AG04450 (cell line): ENCODE results near the gene MLIP. TPM values are rescaled to one million over a fixed set of nuclear protein-coding genes. Genes with fewer than 3 reads are reported as not detected.
"Not testable (repeated sequence)": the region's sequence is repeated elsewhere in the genome, so short reads cannot be mapped to it uniquely, and the experiment has no call there.

Experiments
- CTCF ChIA-PET: fragments of 300-600, 350-600 bp; formaldehyde crosslinking; extraction: SDS; loops from one replicate; lab custom pipeline; 2022; ENCODE audit warnings: antibody characterized with exemption, inconsistent platforms; lab: Charles Lee
- POLR2A ChIA-PET: fragments of 350-600 bp; formaldehyde crosslinking; extraction: SDS; loops from one replicate; lab custom pipeline; 2021; ENCODE audit warnings: antibody characterized with exemption, inconsistent platforms; lab: Yijun Ruan, JAX
- DNase-seq: peaks from one replicate; pipeline ENCODE4 v3.0.0-alpha.2; 2011; ENCODE audit warnings: low read depth, low spot score
- H3K27ac ChIP-seq: one replicate; pipeline ENCODE4 v1.5.1; 2012; ENCODE audit warnings: low read depth, low read length, control low read depth
- H3K27me3 ChIP-seq: one replicate; pipeline ENCODE4 v1.6.0; 2012; ENCODE audit warnings: low read length; ENCODE audit not compliant: control insufficient read depth, insufficient read depth
- H3K4me3 ChIP-seq: 2 replicates; pipeline ENCODE4 v1.5.1; 2011; ENCODE audit warnings: mild to moderate bottlenecking, low read depth, low read length, control low read depth
- H3K9me3 ChIP-seq: 2 replicates; pipeline ENCODE4 v1.5.1; 2012; ENCODE audit warnings: low read length; ENCODE audit not compliant: control insufficient read depth, insufficient read depth
- CTCF ChIP-seq: IDR thresholded peaks from 2 replicates; pipeline ENCODE4 v1.5.1; 2011; ENCODE audit warnings: low read depth, low read length, control low read depth, inconsistent platforms
- polyA plus RNA-seq: library from polyadenylated mRNA; depleted of rRNA; stranded (reverse); fragments of >200 nt; gene quantifications from 2 replicates; pipeline ENCODE4 v1.2.3, GENCODE V29; 2011

MLIP gene
- polyA plus RNA-seq, 1 experiment = not detected

GRCh38 chr6:54204921-54205591, 93.8 kb downstream of the MLIP start:
- Histone ChIP-seq H3K27ac (no peak overlapping the region), H3K9me3 (no peaks in the 10 kb centered on the region; the same call in 1 of the 2 replicates), H3K4me3 (no peak overlapping the region), H3K27me3 (no peaks in the 10 kb centered on the region)
- CTCF ChIA-PET = interaction anchor here (0.8 to 1.2 kb wide), 2 partner anchors 39 to 227 kb away, joined by 3 to 6 read pairs; no protein-coding TSS in a partner anchor
- POLR2A ChIA-PET = no interaction called here
- no peak for TF ChIP-seq CTCF
- DNase-seq = no peak

GRCh38 chr6:54206510-54206909, 95.3 kb downstream of the MLIP start:
- H3K4me3 ChIP-seq = no peak overlapping the region
- H3K27ac ChIP-seq = no peak overlapping the region
- no peak for DNase-seq
- CTCF ChIA-PET = no interaction called here
- POLR2A ChIA-PET = no interaction called here
- H3K27me3 ChIP-seq = no peaks in the 10 kb centered on the region
- TF ChIP-seq CTCF = no peak
- H3K9me3 ChIP-seq = no peaks in the 10 kb centered on the region; the same call in 1 of the 2 replicates

GRCh38 chr6:54209983-54210382, 98.7 kb downstream of the MLIP start:
- H3K27ac ChIP-seq, POLR2A ChIA-PET, H3K27me3 ChIP-seq, CTCF ChIA-PET, H3K9me3 ChIP-seq, H3K4me3 ChIP-seq, DNase-seq: not testable (repeated sequence)

GRCh38 chr6:54214286-54214685, 103.0 kb downstream of the MLIP start:
- TF ChIP-seq CTCF = no peak
- DNase-seq = no peak
- ChIA-PET CTCF (no interaction called here), POLR2A (no interaction called here)
- no peak overlapping the region for H3K27ac ChIP-seq
- no peaks in the 10 kb centered on the region for H3K9me3 ChIP-seq
- no peak overlapping the region for H3K4me3 ChIP-seq
- no peaks in the 10 kb centered on the region for H3K27me3 ChIP-seq

- no peak for DNase-seq
- no peak overlapping the region for H3K4me3 ChIP-seq
- TF ChIP-seq CTCF = no peak
- CTCF ChIA-PET = no interaction called here
- no peaks in the 10 kb centered on the region for H3K27me3 ChIP-seq
- no peaks in the 10 kb centered on the region for H3K9me3 ChIP-seq
- POLR2A ChIA-PET = no interaction called here
- H3K27ac ChIP-seq = no peak overlapping the region
These were observed 105.1 kb downstream of the MLIP start for GRCh38 chr6:54216336-54216735.
